OCI-LY7 (cell line): ENCODE results near the gene FHIT.

Experiments
- CTCF ChIP-seq: fragments of 200-600 bp; sonication (generic); conservative IDR thresholded peaks from 2 replicates; pipeline ENCODE4 v1.5.1; 2014; ENCODE audit warnings: mild to moderate bottlenecking, antibody characterized with exemption, low read length, moderate library complexity, mixed read lengths
- EZH2phosphoT487 ChIP-seq: fragments of 200-600 bp; sonication (generic); IDR thresholded peaks from 2 replicates; pipeline ENCODE4 v1.6.1; 2018; ENCODE audit warnings: low read depth, borderline replicate concordance, mild to moderate bottlenecking, mixed run types, antibody characterized with exemption, low read length, moderate library complexity, mixed read lengths

- TF ChIP-seq CTCF (no peak), EZH2phosphoT487 (no peak)
These were observed 851.1 kb downstream of the FHIT start for GRCh38 chr3:60399861-60400845.
